HepG2 (cell line): ENCODE data around the gene TMTC2. TPM values are rescaled to one million over a fixed set of nuclear protein-coding genes. Genes with fewer than 3 reads are reported as not detected.

Source experiments
- ATAC-seq: fragments of 200-7000 bp; cut with Tn5 transposase; 3 replicates; pipeline ENCODE4 v1.9.1; 2020; ENCODE audit warnings: mild to moderate bottlenecking, moderate library complexity
- BruUV-seq: library from RNA; stranded (reverse); fragments of 400-500 nt; replicated peaks from 2 replicates; lab custom pipeline; 2021; lab: Mats Ljungman, UMichigan
- CTCF ChIA-PET: fragments of 300-600 bp; formaldehyde crosslinking; extraction: SDS; loops from one replicate; lab custom pipeline; 2021; ENCODE audit warnings: low total read pairs, inconsistent platforms, low intra/inter-chr PET ratio; lab: Yijun Ruan, JAX
- POLR2A ChIA-PET: fragments of 350-600 bp; sonication (Branson Sonifier 250); formaldehyde crosslinking; loops from one replicate; lab custom pipeline; 2020; ENCODE audit warnings: antibody characterized with exemption, inconsistent platforms; lab: Yijun Ruan, JAX
- DNase-seq: peaks from one replicate; pipeline ENCODE4 v3.0.0-alpha.2; 2015; ENCODE audit warnings: low spot score
- FAIRE-seq: peaks from 3 replicates; lab custom pipeline; 2011; peaks lifted over from hg19 to GRCh38; lab: Jason Lieb, UNC
- H2AFZ ChIP-seq: one replicate; pipeline ENCODE4 v1.6.1; 2011; ENCODE audit warnings: low read length, inconsistent platforms
- H3K27ac ChIP-seq: fragments of 300-600 bp; 3 replicates; pipeline ENCODE4 v1.8.0; 2011; ENCODE audit warnings: mixed run types, mild to moderate bottlenecking, mixed read lengths, low read length, inconsistent platforms; ENCODE audit not compliant: insufficient read depth; ENCODE audit errors: extremely low read length
- H3K27me3 ChIP-seq, 2 experiments: fragments of 200-600 bp in 1 of 2; 2 replicates in 1 of 2; 3 replicates in 1 of 2; pipeline versions ENCODE4 v1.6.0 to v1.8.0; 2011; ENCODE audit warnings: low read length in 2 of 2, mild to moderate bottlenecking in 2 of 2, moderate library complexity in 2 of 2, inconsistent platforms in 1 of 2; ENCODE audit not compliant: insufficient read depth in 2 of 2, control insufficient read depth in 1 of 2
- H3K36me3 ChIP-seq, 2 experiments: fragments of 200-600 bp in 1 of 2; replicated peaks in 1 of 2; 2 replicates in 1 of 2; 3 replicates in 1 of 2; pipeline versions ENCODE4 v1.5.1 to v1.8.0; 2011; ENCODE audit warnings: low read length in 2 of 2, inconsistent platforms in 1 of 2; ENCODE audit not compliant: insufficient read depth in 2 of 2, control insufficient read depth in 1 of 2
- H3K4me1 ChIP-seq: 2 replicates; pipeline ENCODE4 v1.5.1; 2012; ENCODE audit warnings: low read length, inconsistent platforms; ENCODE audit not compliant: insufficient read depth
- H3K4me2 ChIP-seq: 2 replicates; pipeline ENCODE4 v1.6.0; 2011; ENCODE audit warnings: low read depth, low read length, inconsistent platforms
- H3K4me3 ChIP-seq, 3 experiments: fragments of 200-600 bp in 1 of 3; sonication (generic), shearing (Covaris generic) in 1 of 3; replicated peaks in 1 of 3; 2 replicates each; pipeline ENCODE4 v1.5.1; 2011 to 2016; ENCODE audit warnings: low read length in 3 of 3, inconsistent platforms in 2 of 3, low read depth in 2 of 3, mild to moderate bottlenecking in 2 of 3, control low read depth in 1 of 3, mixed read lengths in 1 of 3; ENCODE audit not compliant: insufficient read depth in 1 of 3
- H3K79me2 ChIP-seq: one replicate; pipeline ENCODE4 v1.6.1; 2011; ENCODE audit warnings: low read length, inconsistent platforms; ENCODE audit not compliant: insufficient read depth
- H3K9ac ChIP-seq: 2 replicates; pipeline ENCODE4 v1.6.0; 2011; ENCODE audit warnings: mild to moderate bottlenecking, low read depth, low read length, inconsistent platforms; ENCODE audit not compliant: insufficient read depth
- H3K9me3 ChIP-seq: 2 replicates; pipeline ENCODE4 v1.5.1; 2012; ENCODE audit warnings: mild to moderate bottlenecking, low read length
- H4K20me1 ChIP-seq: 2 replicates; pipeline ENCODE4 v1.6.0; 2011; ENCODE audit warnings: inconsistent platforms, mild to moderate bottlenecking, low read length, moderate library complexity; ENCODE audit not compliant: insufficient read depth
- E2F1 ChIP-seq: sonication (generic); formaldehyde crosslinking; IDR thresholded peaks from 2 replicates; pipeline ENCODE4 v1.5.0; 2020; ENCODE audit warnings: missing genetic modification reagents
- FUBP1 ChIP-seq: sonication (generic); formaldehyde crosslinking; IDR thresholded peaks from 2 replicates; pipeline ENCODE4 v1.5.1; 2020; ENCODE audit warnings: missing genetic modification reagents, mild to moderate bottlenecking, borderline replicate concordance
- HNF4A ChIP-seq: sonication (generic); formaldehyde crosslinking; IDR thresholded peaks from 2 replicates; pipeline ENCODE4 v1.4.0; 2020; ENCODE audit warnings: missing genetic modification reagents
- NONO ChIP-seq, 2 experiments: fragments of 450-650 bp in 1 of 2; sonication (generic) in 1 of 2; formaldehyde crosslinking in 1 of 2; IDR thresholded peaks in 1 of 2; conservative IDR thresholded peaks in 1 of 2; 2 replicates each; pipeline versions ENCODE4 v1.6.1 to v1.8.0; 2017 to 2022; ENCODE audit warnings: mild to moderate bottlenecking in 1 of 2, missing genetic modification reagents in 1 of 2, moderate library complexity in 1 of 2
- SAFB2 ChIP-seq: sonication (generic); formaldehyde crosslinking; IDR thresholded peaks from 2 replicates; pipeline ENCODE4 v1.5.1; 2020; ENCODE audit warnings: missing genetic modification reagents, low read depth, mild to moderate bottlenecking, borderline replicate concordance
- SOX5 ChIP-seq: IDR thresholded peaks from 2 replicates; pipeline ENCODE4 v1.6.1; 2016; ENCODE audit warnings: borderline replicate concordance
- SP5 ChIP-seq: IDR thresholded peaks from 2 replicates; pipeline ENCODE4 v1.6.1; 2016; ENCODE audit warnings: low read depth, borderline replicate concordance
- UBTF ChIP-seq: sonication (generic); formaldehyde crosslinking; IDR thresholded peaks from 2 replicates; pipeline ENCODE4 v1.4.0; 2020; ENCODE audit warnings: mild to moderate bottlenecking, missing genetic modification reagents
- ZNF251 ChIP-seq: sonication (generic); formaldehyde crosslinking; IDR thresholded peaks from 2 replicates; pipeline ENCODE4 v1.9.0; 2021; ENCODE audit warnings: mild to moderate bottlenecking, missing genetic modification reagents
- ZSCAN22 ChIP-seq: sonication (generic); formaldehyde crosslinking; IDR thresholded peaks from 2 replicates; pipeline ENCODE4 v1.4.0; 2020; ENCODE audit warnings: mild to moderate bottlenecking, missing genetic modification reagents
- whole genome bisulfite sequencing: methylation state at CpG from one replicate; pipeline ENCODE4 v1.1.6; 2017; ENCODE audit warnings: low lambda C conversion rate; 5-methylcytosine and 5-hydroxymethylcytosine counted together
- in situ Hi-C: cut with HindIII; loops from 2 replicates; pipeline ENCODE4 v1.10.0; 2017; ENCODE audit warnings: low pct_unique_long_range_greater_than_20kb; ENCODE audit not compliant: extremely low pct_ligation_motif_present
- intact Hi-C: fragments of 100-400 bp; cut with micrococcal nuclease; formaldehyde crosslinking; loops from one replicate; pipeline ENCODE4 v1.10.0; 2022; ENCODE audit not compliant: unreplicated experiment
- polyA plus RNA-seq, 8 experiments: library from polyadenylated mRNA; depleted of rRNA in 3 of 8; stranded (reverse) in 7 of 8; unstranded in 1 of 8; fragments of >200 nt; fragmentation: Illumina TruSeq in 4 of 8; extraction: Trizol in 4 of 8; gene quantifications; 2 replicates each; pipeline versions ENCODE4 v1.2.1 to v1.2.3, GENCODE V29; 2011 to 2016; ENCODE audit warnings: low read depth in 4 of 8, missing spikeins in 1 of 8, mixed read lengths in 1 of 8; ENCODE audit not compliant: insufficient read depth in 1 of 8
- total RNA-seq, 5 experiments: library from RNA; depleted of rRNA; stranded (reverse); fragments of >200 nt; fragmentation: Illumina TruSeq; extraction: Trizol; gene quantifications; 2 replicates each; pipeline ENCODE4 v1.2.3, GENCODE V29; 2016; ENCODE audit warnings: low read depth in 1 of 5

The TMTC2 gene
- total and polyA plus RNA-seq, 2 of the 13 experiments (the other 11 are each of a cell fraction or from before 2014, with no cell fraction given): 0.55 to 0.63 TPM

- intact Hi-C loops (no loop called here), in situ Hi-C loops (no loop called here)
- no TSS peak for BruUV-seq
- no peak overlapping the region for H3K4me2 ChIP-seq
- no peak for FAIRE-seq
- no peak for TF ChIP-seq FUBP1 (CRISPR knock-in tag)
- no peak for TF ChIP-seq ZSCAN22 (CRISPR knock-in tag)
- no peak for TF ChIP-seq UBTF (CRISPR knock-in tag)
- no peak for TF ChIP-seq SP5 (CRISPR knock-in tag)
- TF ChIP-seq ZNF251 (CRISPR knock-in tag): no peak
- TF ChIP-seq E2F1 (CRISPR knock-in tag): no peak
- TF ChIP-seq NONO (IDR thresholded peaks at IDR 0.05): no peak
- no peak for TF ChIP-seq NONO (CRISPR knock-in tag; conservative IDR thresholded peaks at IDR 0.05)
- TF ChIP-seq SAFB2 (CRISPR knock-in tag): no peak
- TF ChIP-seq HNF4A (CRISPR knock-in tag): no peak
- TF ChIP-seq SOX5 (CRISPR knock-in tag): no peak
- no peak overlapping the region for H3K9ac ChIP-seq
- no peak for ATAC-seq
- H4K20me1 ChIP-seq: no peaks in the 10 kb centered on the region
- no peaks in the 10 kb centered on the region for H3K36me3 ChIP-seq
- 29% methylated on average over 3 of the region's 3 CpGs for WGBS
- H3K4me1 ChIP-seq: no peaks in the 10 kb centered on the region
- POLR2A ChIA-PET: no interaction called here
- no peak overlapping the region for H3K4me3 ChIP-seq
- CTCF ChIA-PET: no interaction called here
- no peaks in the 10 kb centered on the region for H3K27me3 ChIP-seq
- no peak for DNase-seq
- H2AFZ ChIP-seq: no peak overlapping the region
- no peak overlapping the region for H3K27ac ChIP-seq
- no peaks in the 10 kb centered on the region for H3K79me2 ChIP-seq
- H3K9me3 ChIP-seq: peaks cover 7% of the 10 kb centered on the region; the same call in 1 of the 2 replicates
These were observed 463.3 kb downstream of the TMTC2 start for GRCh38 chr12:83149987-83150386.
